Measurements from ENCODE around the gene MARCHF6.

- TF ChIP-seq EGR1 (IDR thresholded peaks at IDR 0.05; ENCODE audit: borderline replicate concordance, low read depth, low read length) (no peak), SIN3A (conservative IDR thresholded peaks at IDR 0.05 in 1 of 2, IDR thresholded peaks at IDR 0.05 in 1 of 2; ENCODE audit: low read depth in 1 of 2, low read length in 2 of 2) (no peak), CEBPB (IDR thresholded peaks at IDR 0.05; ENCODE audit: low read depth, low read length) (no peak), MAX (IDR thresholded peaks at IDR 0.05) (no peak), NRF1 (IDR thresholded peaks at IDR 0.05; ENCODE audit: low read depth, low read length) (no peak), GTF2F1 (IDR thresholded peaks at IDR 0.05; ENCODE audit: borderline replicate concordance, low read depth, low read length) (no peak)
These were observed 29.7 kb upstream of the MARCHF6 start for GRCh38 chr5:10323588-10324488.

All from H1 (cell line).